Ascending aorta (tissue), 2 donors: ENCODE results near the gene COL13A1. TPM values are rescaled to one million over a fixed set of nuclear protein-coding genes. Genes with fewer than 3 reads are reported as not detected.

ENCODE experiments used
- DNase-seq, 2 donors: peaks; one replicate each; pipeline ENCODE4 v3.0.0-alpha.2; 2019; ENCODE audit warnings: low spot score in 2 of 2
- H3K27ac ChIP-seq, 2 donors: fragments of 200-600 bp; sonication (generic); one replicate each; pipeline ENCODE4 v1.5.1; 2016 to 2017; ENCODE audit warnings: mild to moderate bottlenecking in 1 of 2
- H3K27me3 ChIP-seq: fragments of 200-600 bp; sonication (generic); one replicate; pipeline ENCODE4 v1.5.1; 2017
- H3K36me3 ChIP-seq, 2 donors: fragments of 200-600 bp; sonication (generic); one replicate each; pipeline ENCODE4 v1.5.1; 2016
- H3K4me1 ChIP-seq, 2 donors: fragments of 200-600 bp; sonication (generic); one replicate each; pipeline ENCODE4 v1.5.1; 2016 to 2017; ENCODE audit warnings: mild to moderate bottlenecking in 1 of 2
- H3K4me3 ChIP-seq, 2 donors: fragments of 200-600 bp; sonication (generic); one replicate each; pipeline ENCODE4 v1.5.1; 2016 to 2017; ENCODE audit warnings: mild to moderate bottlenecking in 1 of 2
- H3K9me3 ChIP-seq, 2 donors: fragments of 200-600 bp; sonication (generic); one replicate each; pipeline ENCODE4 v1.5.1; 2016
- CTCF ChIP-seq, 3 experiments: fragments of 200-600 bp in 2 of 3; fragments of 450-650 bp in 1 of 3; sonication (generic) in 2 of 3; IDR thresholded peaks; one replicate each; pipeline ENCODE4 v1.5.1; 2016 to 2019; ENCODE audit warnings: antibody characterized with exemption in 3 of 3, mild to moderate bottlenecking in 1 of 3, moderate library complexity in 1 of 3
- intact Hi-C: fragments of 100-400 bp; cut with DNase I; formaldehyde crosslinking; loops from one replicate; pipeline ENCODE4 v1.15.1; 2023
- total RNA-seq: library from RNA; depleted of rRNA; stranded (reverse); fragments of >200 nt; gene quantifications from one replicate; pipeline ENCODE4 v1.1.0, GENCODE V29; 2016

COL13A1 gene
- total RNA-seq, 1 donor from 2014 or later: 8.0 TPM

GRCh38 chr10:69991151-69991550, 189.4 kb downstream of the COL13A1 start:
- Histone ChIP-seq H3K27ac (no peak overlapping the region), H3K4me1 (no peaks in the 10 kb centered on the region), H3K4me3 (no peak overlapping the region), H3K27me3 (no peaks in the 10 kb centered on the region), H3K9me3 (no peaks in the 10 kb centered on the region), H3K36me3 (no peaks in the 10 kb centered on the region)
- TF ChIP-seq CTCF (IDR thresholded peaks at IDR 0.05): no peak
- intact Hi-C loops: no loop called here
- no peak for DNase-seq

GRCh38 chr10:69994262-69994661, 192.6 kb downstream of the COL13A1 start:
- TF ChIP-seq CTCF (IDR thresholded peaks at IDR 0.05): no peak
- H3K4me3 ChIP-seq: no peak overlapping the region
- no peaks in the 10 kb centered on the region for H3K4me1 ChIP-seq
- no peak for DNase-seq
- intact Hi-C loops: no loop called here
- no peaks in the 10 kb centered on the region for H3K27me3 ChIP-seq
- H3K36me3 ChIP-seq: no peaks in the 10 kb centered on the region
- H3K9me3 ChIP-seq: no peaks in the 10 kb centered on the region
- H3K27ac ChIP-seq: no peak overlapping the region

GRCh38 chr10:69996611-69997010, 194.9 kb downstream of the COL13A1 start:
- intact Hi-C loops: no loop called here
- no peaks in the 10 kb centered on the region for H3K9me3 ChIP-seq
- no peak overlapping the region for H3K4me3 ChIP-seq
- TF ChIP-seq CTCF (IDR thresholded peaks at IDR 0.05): no peak
- no peaks in the 10 kb centered on the region for H3K36me3 ChIP-seq
- no peaks in the 10 kb centered on the region for H3K4me1 ChIP-seq
- H3K27ac ChIP-seq: no peak overlapping the region
- DNase-seq: no peak
- no peaks in the 10 kb centered on the region for H3K27me3 ChIP-seq

GRCh38 chr10:70000262-70000661, 198.6 kb downstream of the COL13A1 start:
- Histone ChIP-seq H3K27ac (no peak overlapping the region), H3K4me1 (no peaks in the 10 kb centered on the region)

GRCh38 chr10:70007116-70007820, 205.6 kb downstream of the COL13A1 start:
- Histone ChIP-seq H3K9me3 (no peaks in the 10 kb centered on the region), H3K36me3 (no peaks in the 10 kb centered on the region), H3K27ac (no peak overlapping the region), H3K4me1 (no peaks in the 10 kb centered on the region), H3K4me3 (no peak overlapping the region), H3K27me3 (no peaks in the 10 kb centered on the region)
- no peak for DNase-seq
- intact Hi-C loops: no loop called here
- TF ChIP-seq CTCF (IDR thresholded peaks at IDR 0.05): no peak

More at GRCh38 chr10:70000262-70000661, 198.6 kb downstream of the COL13A1 start:
- Histone ChIP-seq H3K9me3 (no peaks in the 10 kb centered on the region), H3K4me3 (no peak overlapping the region), H3K36me3 (no peaks in the 10 kb centered on the region), H3K27me3 (no peaks in the 10 kb centered on the region)
- intact Hi-C loops: no loop called here
- no peak for TF ChIP-seq CTCF (IDR thresholded peaks at IDR 0.05)
- DNase-seq: no peak

Other genes starting within 250 kb of the COL13A1 start
- gene NEUROG3, start 228.5 kb upstream of the COL13A1 start, total RNA-seq: not detected
- gene FAM241B, start 171.7 kb upstream of the COL13A1 start, total RNA-seq: not detected